SK-N-SH (cell line): ENCODE data around the gene ATP6V1C2.

ENCODE experiments used
- CTCF ChIP-seq: fragments of 200-600 bp; sonication (generic); IDR thresholded peaks from 2 replicates; pipeline ENCODE4 v1.6.1; 2017; ENCODE audit warnings: antibody characterized with exemption, mild to moderate bottlenecking, moderate library complexity
- EP300 ChIP-seq, 2 experiments: IDR thresholded peaks; 2 replicates each; pipeline versions ENCODE4 v1.4.0 to v1.6.1; 2012; ENCODE audit warnings: borderline replicate concordance in 1 of 2, low read depth in 1 of 2, low read length in 1 of 2
- EZH2phosphoT487 ChIP-seq: fragments of 200-600 bp; sonication (generic); IDR thresholded peaks from 2 replicates; pipeline ENCODE4 v1.6.1; 2017; ENCODE audit warnings: low read depth, mixed run types, mild to moderate bottlenecking, antibody characterized with exemption, moderate library complexity, borderline replicate concordance
- GABPA ChIP-seq: IDR thresholded peaks from 2 replicates; pipeline ENCODE4 v1.4.0; 2012; ENCODE audit warnings: low read depth, mild to moderate bottlenecking
- GATA2 ChIP-seq: sonication (generic); formaldehyde crosslinking; IDR thresholded peaks from 2 replicates; pipeline ENCODE4 v1.5.0; 2020; ENCODE audit warnings: mild to moderate bottlenecking, missing genetic modification reagents
- POLR2AphosphoS5 ChIP-seq: IDR thresholded peaks from 2 replicates; pipeline ENCODE4 v1.6.1; 2012; ENCODE audit warnings: low read depth, low read length
- RAD21 ChIP-seq: IDR thresholded peaks from 2 replicates; pipeline ENCODE4 v1.6.1; 2012; ENCODE audit warnings: mild to moderate bottlenecking, low read length
- REST ChIP-seq: IDR thresholded peaks from 2 replicates; pipeline ENCODE4 v1.6.1; 2012; ENCODE audit warnings: mild to moderate bottlenecking, low read depth, low read length, moderate library complexity
- SIN3A ChIP-seq: IDR thresholded peaks from 2 replicates; pipeline ENCODE4 v1.6.1; 2012; ENCODE audit warnings: low read depth, mild to moderate bottlenecking, low read length, moderate library complexity, borderline replicate concordance
- TAF1 ChIP-seq: IDR thresholded peaks from 2 replicates; pipeline ENCODE4 v1.6.1; 2012; ENCODE audit warnings: low read depth, mild to moderate bottlenecking, low read length, moderate library complexity, borderline replicate concordance
- TCF12 ChIP-seq: IDR thresholded peaks from 2 replicates; pipeline ENCODE4 v1.4.0; 2012
- USF2 ChIP-seq: fragments of 150-350 bp; IDR thresholded peaks from 2 replicates; pipeline ENCODE4 v1.6.1; 2017; ENCODE audit warnings: antibody characterized with exemption, low read length, low read depth, borderline replicate concordance

GRCh38 chr2:10785260-10785659 lies 63.8 kb downstream of the ATP6V1C2 start:
- TF ChIP-seq EP300 (IDR thresholded peaks at IDR 0.05; ENCODE audit: borderline replicate concordance in 1 of 2, low read depth in 1 of 2, low read length in 1 of 2) (no peak), REST (no peak), USF2 (no peak), POLR2AphosphoS5 (no peak), GABPA (no peak), TCF12 (no peak), CTCF (no peak), EZH2phosphoT487 (no peak), TAF1 (no peak), GATA2 (CRISPR knock-in tag) (no peak), SIN3A (no peak), RAD21 (no peak)
